Right lobe of liver (tissue), 6 donors: ENCODE results near the gene ATP10A. TPM values are rescaled to one million over a fixed set of nuclear protein-coding genes. Genes with fewer than 3 reads are reported as not detected.

Source experiments
- ATAC-seq, 4 donors: fragments of 200-7000 bp; cut with Tn5 transposase; one replicate each; pipeline ENCODE4 v1.9.1; 2020; ENCODE audit warnings: mild to moderate bottlenecking in 4 of 4, moderate library complexity in 4 of 4
- DNase-seq, 3 donors: peaks; one replicate each; pipeline ENCODE4 v3.0.0-alpha.2; 2020
- H3K27ac ChIP-seq, 3 donors: fragments of 200-600 bp; one replicate each; pipeline ENCODE4 v1.8.0; 2022
- H3K27me3 ChIP-seq, 2 donors: fragments of 200-600 bp; one replicate each; pipeline ENCODE4 v1.8.0; 2022
- H3K36me3 ChIP-seq, 4 donors: fragments of 200-600 bp; sonication (generic) in 1 of 4; one replicate each; pipeline versions ENCODE4 v1.5.1 to v1.8.0; 2017 to 2022; ENCODE audit warnings: control low read depth in 1 of 4
- H3K4me1 ChIP-seq, 4 donors: fragments of 200-600 bp; sonication (generic) in 1 of 4; one replicate each; pipeline versions ENCODE4 v1.5.1 to v1.8.0; 2017 to 2022; ENCODE audit warnings: control low read depth in 1 of 4
- H3K4me3 ChIP-seq, 3 donors: fragments of 200-600 bp; one replicate each; pipeline ENCODE4 v1.8.0; 2022
- H3K9me3 ChIP-seq, 4 donors: fragments of 200-600 bp; sonication (generic) in 1 of 4; one replicate each; pipeline versions ENCODE4 v1.5.1 to v1.8.0; 2017 to 2022; ENCODE audit warnings: control low read depth in 1 of 4
- POLR2A ChIP-seq: fragments of 450-650 bp; IDR thresholded peaks from one replicate; pipeline ENCODE4 v1.6.1; 2017; ENCODE audit warnings: antibody characterized with exemption, mild to moderate bottlenecking
- WGBS: methylation state at CpG from one replicate; pipeline ENCODE4 v1.1.6; 2018; ENCODE audit warnings: low coverage, low lambda C conversion rate; ENCODE audit not compliant: insufficient coverage; ENCODE audit errors: missing lambda C conversion rate; 5-methylcytosine and 5-hydroxymethylcytosine counted together
- intact Hi-C, 2 donors: fragments of 100-400 bp; cut with DNase I; formaldehyde crosslinking; loops; one replicate each; pipeline versions ENCODE4 v1.11.2 to v1.14.1; 2022
- total RNA-seq, 6 experiments: library from RNA; depleted of rRNA in 2 of 6; stranded (reverse); fragments of >200 nt in 2 of 6; fragmentation: NEBNext Ultra II Directional in 3 of 6; extraction: Animal tissue kit (Norgen Biotek cat#: 25700) in 3 of 6; gene quantifications; one replicate each; pipeline versions ENCODE4 v1.1.0 to v1.2.4, GENCODE V29; 2016 to 2023
- TF ChIP-seq, protein P1 (sequence below), 4 donors: fragments of 200-600 bp in 3 of 4; fragments of 450-650 bp in 1 of 4; IDR thresholded peaks; one replicate each; pipeline versions ENCODE4 v1.5.1 to v1.8.0; 2016 to 2022; ENCODE audit warnings: antibody characterized with exemption in 4 of 4, mild to moderate bottlenecking in 2 of 4
- donor health status: DM: no; HTN: yes; CAD: no.
- donor health status: DM: no; HTN: no; CAD: no.
- donor health status: DM: no; HTN: no; CAD: no.
- donor health status: DM: no; HTN: yes; CAD: no.
- donor health status: DM: no; HTN: yes; CAD: no.

Gene ATP10A
- total RNA-seq, 6 experiments from 2014 or later, result 0.15 to 1.00 (median 0.34) TPM

GRCh38 chr15:25670621-25671020, 192.5 kb downstream of the ATP10A start:
- Histone ChIP-seq H3K4me1 (no peaks in the 10 kb centered on the region), H3K36me3 (no peaks in the 10 kb centered on the region), H3K27ac (no peak overlapping the region), H3K4me3 (no peak overlapping the region), H3K27me3 (no peaks in the 10 kb centered on the region), H3K9me3 (no peaks in the 10 kb centered on the region)
- WGBS, result 27% methylated on average over 6 of the region's 6 CpGs
- DNase-seq (no peak), ATAC-seq (no peak)
- TF ChIP-seq, protein P1, sequence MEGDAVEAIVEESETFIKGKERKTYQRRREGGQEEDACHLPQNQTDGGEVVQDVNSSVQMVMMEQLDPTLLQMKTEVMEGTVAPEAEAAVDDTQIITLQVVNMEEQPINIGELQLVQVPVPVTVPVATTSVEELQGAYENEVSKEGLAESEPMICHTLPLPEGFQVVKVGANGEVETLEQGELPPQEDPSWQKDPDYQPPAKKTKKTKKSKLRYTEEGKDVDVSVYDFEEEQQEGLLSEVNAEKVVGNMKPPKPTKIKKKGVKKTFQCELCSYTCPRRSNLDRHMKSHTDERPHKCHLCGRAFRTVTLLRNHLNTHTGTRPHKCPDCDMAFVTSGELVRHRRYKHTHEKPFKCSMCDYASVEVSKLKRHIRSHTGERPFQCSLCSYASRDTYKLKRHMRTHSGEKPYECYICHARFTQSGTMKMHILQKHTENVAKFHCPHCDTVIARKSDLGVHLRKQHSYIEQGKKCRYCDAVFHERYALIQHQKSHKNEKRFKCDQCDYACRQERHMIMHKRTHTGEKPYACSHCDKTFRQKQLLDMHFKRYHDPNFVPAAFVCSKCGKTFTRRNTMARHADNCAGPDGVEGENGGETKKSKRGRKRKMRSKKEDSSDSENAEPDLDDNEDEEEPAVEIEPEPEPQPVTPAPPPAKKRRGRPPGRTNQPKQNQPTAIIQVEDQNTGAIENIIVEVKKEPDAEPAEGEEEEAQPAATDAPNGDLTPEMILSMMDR (IDR thresholded peaks at IDR 0.05), result no peak
- TF ChIP-seq POLR2A, result no peak
- intact Hi-C loops, result no loop called here

GRCh38 chr15:25670025-25670554, 193.0 kb downstream of the ATP10A start:
- Histone ChIP-seq H3K4me1 (no peaks in the 10 kb centered on the region), H3K4me3 (no peak overlapping the region), H3K27ac (no peak overlapping the region), H3K9me3 (no peaks in the 10 kb centered on the region), H3K27me3 (no peaks in the 10 kb centered on the region), H3K36me3 (no peaks in the 10 kb centered on the region)
- no peak for DNase-seq
- intact Hi-C loops, result no loop called here
- WGBS, result 3% methylated on average over 6 of the region's 15 CpGs
- TF ChIP-seq, protein P1 (IDR thresholded peaks at IDR 0.05), result no peak
- no peak for TF ChIP-seq POLR2A
- peak in 3 of 4 donors; percentile 20 to 45 (median 44) for ATAC-seq

DNA sequence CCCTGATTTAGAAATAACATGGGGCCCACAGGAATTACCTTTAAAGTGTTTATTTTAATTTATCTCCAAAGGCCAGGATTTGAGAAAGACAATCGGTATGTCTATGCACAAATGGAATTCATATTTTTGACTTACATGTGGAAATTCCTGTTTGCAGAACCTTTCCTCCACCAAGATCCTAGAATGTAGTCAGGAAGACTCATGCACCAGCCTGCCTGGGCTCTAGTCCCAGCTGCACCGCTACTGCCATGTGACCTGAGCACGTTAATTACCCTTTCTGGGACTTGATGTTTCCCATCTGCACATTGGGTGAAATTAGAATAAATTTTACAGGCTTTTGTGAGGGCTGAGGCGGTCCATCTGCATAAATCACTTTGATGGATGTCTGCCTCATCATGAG, 194.2 kb downstream of the ATP10A start:
- DNase-seq (no peak), ATAC-seq (no peak)
- Histone ChIP-seq H3K36me3 (no peaks in the 10 kb centered on the region), H3K27ac (no peak overlapping the region), H3K4me1 (no peaks in the 10 kb centered on the region), H3K4me3 (no peak overlapping the region), H3K27me3 (no peaks in the 10 kb centered on the region), H3K9me3 (no peaks in the 10 kb centered on the region)
- intact Hi-C loops, result no loop called here
- 83% methylated on average over 3 of the region's 4 CpGs for WGBS
- TF ChIP-seq, protein P1 (IDR thresholded peaks at IDR 0.05), result no peak
- no peak for TF ChIP-seq POLR2A

DNA sequence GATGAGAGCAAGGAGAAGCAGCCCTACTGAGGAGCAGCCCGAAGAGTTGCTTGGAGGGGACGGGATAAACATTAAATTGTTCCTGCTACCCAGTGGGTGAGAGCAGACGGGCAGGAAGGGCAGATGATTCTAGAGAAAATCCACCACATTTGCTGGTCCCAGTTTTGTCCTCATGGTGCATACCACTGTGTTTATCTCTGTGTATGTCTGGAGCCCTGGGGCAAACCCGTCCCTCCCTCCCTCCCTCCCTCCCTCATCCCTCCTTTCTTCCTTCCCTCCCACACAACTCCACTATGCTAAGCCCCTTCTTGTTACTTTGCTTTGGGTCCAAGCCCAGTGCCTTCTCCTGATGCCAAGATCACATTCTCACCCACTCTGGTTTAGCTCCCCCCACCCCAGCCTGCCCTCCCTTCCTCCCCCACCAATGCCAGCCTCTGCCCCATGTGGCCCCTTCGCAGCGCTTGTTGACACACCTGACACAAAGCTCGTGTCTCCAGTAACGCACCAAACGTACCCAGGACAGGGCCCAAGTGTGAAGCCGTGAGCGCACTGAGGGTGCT, 194.8 kb downstream of the ATP10A start:
- DNase-seq (no peak), ATAC-seq (no peak)
- Histone ChIP-seq H3K4me3 (no peak overlapping the region), H3K36me3 (no peaks in the 10 kb centered on the region), H3K9me3 (no peaks in the 10 kb centered on the region), H3K27ac (no peak overlapping the region), H3K27me3 (no peaks in the 10 kb centered on the region), H3K4me1 (no peaks in the 10 kb centered on the region)
- intact Hi-C loops, result no loop called here
- no peak for TF ChIP-seq POLR2A
- TF ChIP-seq, protein P1 (IDR thresholded peaks at IDR 0.05), result no peak
- WGBS, result 67% methylated on average over 9 of the region's 11 CpGs
